ENCODE measurements around the gene CYP2C9. TPM values are rescaled to one million over a fixed set of nuclear protein-coding genes. Genes with fewer than 3 reads are reported as not detected.
"Not testable (repeated sequence)": the region's sequence is repeated elsewhere in the genome, so short reads cannot be mapped to it uniquely, and the experiment has no call there.

Gene CYP2C9
- total and polyA plus RNA-seq, 2 experiments from 2014 or later, result not detected

- no peak for TF ChIP-seq STAT1 (IDR thresholded peaks at IDR 0.05; ENCODE audit: unreplicated experiment)
- no peak for TF ChIP-seq POLR2AphosphoS5 (IDR thresholded peaks at IDR 0.05; ENCODE audit: low read depth)
- TF ChIP-seq CTCF (conservative IDR thresholded peaks at IDR 0.05; ENCODE audit: low read depth in 2 of 2), result no peak
- no peak for TF ChIP-seq ZNF331 (CRISPR knock-in tag; IDR thresholded peaks at IDR 0.05; ENCODE audit: low read depth)
- TF ChIP-seq, protein P1, sequence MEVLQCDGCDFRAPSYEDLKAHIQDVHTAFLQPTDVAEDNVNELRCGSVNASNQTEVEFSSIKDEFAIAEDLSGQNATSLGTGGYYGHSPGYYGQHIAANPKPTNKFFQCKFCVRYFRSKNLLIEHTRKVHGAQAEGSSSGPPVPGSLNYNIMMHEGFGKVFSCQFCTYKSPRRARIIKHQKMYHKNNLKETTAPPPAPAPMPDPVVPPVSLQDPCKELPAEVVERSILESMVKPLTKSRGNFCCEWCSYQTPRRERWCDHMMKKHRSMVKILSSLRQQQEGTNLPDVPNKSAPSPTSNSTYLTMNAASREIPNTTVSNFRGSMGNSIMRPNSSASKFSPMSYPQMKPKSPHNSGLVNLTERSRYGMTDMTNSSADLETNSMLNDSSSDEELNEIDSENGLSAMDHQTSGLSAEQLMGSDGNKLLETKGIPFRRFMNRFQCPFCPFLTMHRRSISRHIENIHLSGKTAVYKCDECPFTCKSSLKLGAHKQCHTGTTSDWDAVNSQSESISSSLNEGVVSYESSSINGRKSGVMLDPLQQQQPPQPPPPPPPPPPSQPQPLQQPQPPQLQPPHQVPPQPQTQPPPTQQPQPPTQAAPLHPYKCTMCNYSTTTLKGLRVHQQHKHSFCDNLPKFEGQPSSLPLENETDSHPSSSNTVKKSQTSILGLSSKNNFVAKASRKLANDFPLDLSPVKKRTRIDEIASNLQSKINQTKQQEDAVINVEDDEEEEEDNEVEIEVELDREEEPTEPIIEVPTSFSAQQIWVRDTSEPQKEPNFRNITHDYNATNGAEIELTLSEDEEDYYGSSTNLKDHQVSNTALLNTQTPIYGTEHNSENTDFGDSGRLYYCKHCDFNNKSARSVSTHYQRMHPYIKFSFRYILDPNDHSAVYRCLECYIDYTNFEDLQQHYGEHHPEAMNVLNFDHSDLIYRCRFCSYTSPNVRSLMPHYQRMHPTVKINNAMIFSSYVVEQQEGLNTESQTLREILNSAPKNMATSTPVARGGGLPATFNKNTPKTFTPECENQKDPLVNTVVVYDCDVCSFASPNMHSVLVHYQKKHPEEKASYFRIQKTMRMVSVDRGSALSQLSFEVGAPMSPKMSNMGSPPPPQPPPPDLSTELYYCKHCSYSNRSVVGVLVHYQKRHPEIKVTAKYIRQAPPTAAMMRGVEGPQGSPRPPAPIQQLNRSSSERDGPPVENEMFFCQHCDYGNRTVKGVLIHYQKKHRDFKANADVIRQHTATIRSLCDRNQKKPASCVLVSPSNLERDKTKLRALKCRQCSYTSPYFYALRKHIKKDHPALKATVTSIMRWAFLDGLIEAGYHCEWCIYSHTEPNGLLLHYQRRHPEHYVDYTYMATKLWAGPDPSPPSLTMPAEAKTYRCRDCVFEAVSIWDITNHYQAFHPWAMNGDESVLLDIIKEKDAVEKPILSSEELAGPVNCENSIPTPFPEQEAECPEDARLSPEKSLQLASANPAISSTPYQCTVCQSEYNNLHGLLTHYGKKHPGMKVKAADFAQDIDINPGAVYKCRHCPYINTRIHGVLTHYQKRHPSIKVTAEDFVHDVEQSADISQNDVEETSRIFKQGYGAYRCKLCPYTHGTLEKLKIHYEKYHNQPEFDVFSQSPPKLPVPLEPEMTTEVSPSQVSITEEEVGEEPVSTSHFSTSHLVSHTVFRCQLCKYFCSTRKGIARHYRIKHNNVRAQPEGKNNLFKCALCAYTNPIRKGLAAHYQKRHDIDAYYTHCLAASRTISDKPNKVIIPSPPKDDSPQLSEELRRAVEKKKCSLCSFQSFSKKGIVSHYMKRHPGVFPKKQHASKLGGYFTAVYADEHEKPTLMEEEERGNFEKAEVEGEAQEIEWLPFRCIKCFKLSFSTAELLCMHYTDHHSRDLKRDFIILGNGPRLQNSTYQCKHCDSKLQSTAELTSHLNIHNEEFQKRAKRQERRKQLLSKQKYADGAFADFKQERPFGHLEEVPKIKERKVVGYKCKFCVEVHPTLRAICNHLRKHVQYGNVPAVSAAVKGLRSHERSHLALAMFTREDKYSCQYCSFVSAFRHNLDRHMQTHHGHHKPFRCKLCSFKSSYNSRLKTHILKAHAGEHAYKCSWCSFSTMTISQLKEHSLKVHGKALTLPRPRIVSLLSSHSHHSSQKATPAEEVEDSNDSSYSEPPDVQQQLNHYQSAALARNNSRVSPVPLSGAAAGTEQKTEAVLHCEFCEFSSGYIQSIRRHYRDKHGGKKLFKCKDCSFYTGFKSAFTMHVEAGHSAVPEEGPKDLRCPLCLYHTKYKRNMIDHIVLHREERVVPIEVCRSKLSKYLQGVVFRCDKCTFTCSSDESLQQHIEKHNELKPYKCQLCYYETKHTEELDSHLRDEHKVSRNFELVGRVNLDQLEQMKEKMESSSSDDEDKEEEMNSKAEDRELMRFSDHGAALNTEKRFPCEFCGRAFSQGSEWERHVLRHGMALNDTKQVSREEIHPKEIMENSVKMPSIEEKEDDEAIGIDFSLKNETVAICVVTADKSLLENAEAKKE (CRISPR knock-in tag; IDR thresholded peaks at IDR 0.05), result no peak
- H3K4me3 Mint-ChIP-seq, result no peak overlapping the region
- no peak for ATAC-seq
- H3K9me3 Mint-ChIP-seq, result peaks cover 40% of the 10 kb centered on the region
- Histone ChIP-seq H3K9me2 (ENCODE audit: insufficient read depth) (no peaks in the 10 kb centered on the region), H3K36me3 (ENCODE audit: insufficient read depth) (no peaks in the 10 kb centered on the region), H3K27me3 (ENCODE audit: insufficient read depth) (no peaks in the 10 kb centered on the region), H3F3A (replicated peaks; ENCODE audit: low read depth) (no peaks in the 10 kb centered on the region), H2AFZ (no peak overlapping the region), H3K79me2 (replicated peaks; ENCODE audit: insufficient read depth) (no peaks in the 10 kb centered on the region), H3K4me2 (no peak overlapping the region), H3K27ac (ENCODE audit: low read depth) (no peak overlapping the region), H3K4me1 (ENCODE audit: insufficient read depth) (no peaks in the 10 kb centered on the region), H4K20me1 (replicated peaks; ENCODE audit: insufficient read depth) (no peaks in the 10 kb centered on the region), H3K4me3 (no peak overlapping the region)
- H3K36me3 Mint-ChIP-seq (ENCODE audit: low read depth), result peaks cover 13% of the 10 kb centered on the region; the same call in 1 of the 3 replicates
- no peaks in the 10 kb centered on the region for H3K4me1 Mint-ChIP-seq
- H3K27ac Mint-ChIP-seq, result no peak overlapping the region
- DNase-seq (ENCODE audit: low spot score), result no peak
- no peaks in the 10 kb centered on the region for H3K27me3 Mint-ChIP-seq (ENCODE audit: insufficient read depth, low read depth, poor library complexity)
Observed at GRCh38 chr10:94902570-94902969, 35.9 kb upstream of the CYP2C9 start.

DNA sequence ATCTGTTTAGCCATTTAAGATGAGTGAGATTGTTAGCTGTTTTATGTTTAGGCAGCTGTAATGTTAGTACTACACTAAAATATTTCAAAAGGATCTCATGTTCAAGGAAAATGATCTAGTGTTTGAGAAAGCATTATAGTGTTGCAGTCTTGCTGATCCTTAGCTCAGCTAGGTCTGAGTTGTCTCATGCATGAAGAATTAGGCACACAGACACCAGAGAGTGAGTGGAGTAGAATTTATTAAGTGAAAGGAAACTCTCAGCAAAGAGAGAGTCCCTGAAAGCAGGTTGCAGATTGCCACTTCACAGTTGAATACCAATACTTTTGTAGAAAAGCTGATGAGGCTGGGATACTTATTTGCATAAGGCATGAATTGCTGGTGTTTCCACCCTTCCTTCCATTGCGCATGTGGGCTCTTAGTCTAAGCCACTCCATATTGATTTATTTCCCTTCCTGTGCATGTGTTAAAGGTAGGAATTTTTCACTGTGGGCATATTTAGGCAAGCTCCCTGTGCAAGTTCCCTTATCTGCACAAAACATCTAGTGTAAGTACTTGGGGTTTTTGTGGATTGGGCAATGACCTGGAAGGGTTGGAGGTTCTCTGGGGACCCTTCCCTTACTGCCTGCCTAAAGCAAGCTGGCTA is 33.8 kb upstream of the CYP2C9 start:
- H3K4me1 Mint-ChIP-seq; DNase-seq (ENCODE audit: low spot score); H3K27ac Mint-ChIP-seq; H3K36me3 Mint-ChIP-seq (ENCODE audit: low read depth); H3K4me1 ChIP-seq (ENCODE audit: insufficient read depth); H3K27ac ChIP-seq (ENCODE audit: low read depth); H3K36me3 ChIP-seq (ENCODE audit: insufficient read depth); H3K9me2 ChIP-seq (ENCODE audit: insufficient read depth); H3K27me3 ChIP-seq (ENCODE audit: insufficient read depth); H4K20me1 ChIP-seq (replicated peaks; ENCODE audit: insufficient read depth); H3K27me3 Mint-ChIP-seq (ENCODE audit: insufficient read depth, low read depth, poor library complexity); H3K79me2 ChIP-seq (replicated peaks; ENCODE audit: insufficient read depth); H2AFZ ChIP-seq; ATAC-seq; H3K4me3 ChIP-seq; H3F3A ChIP-seq (replicated peaks; ENCODE audit: low read depth); H3K4me3 Mint-ChIP-seq; H3K4me2 ChIP-seq: not testable (repeated sequence)
- H3K9me3 Mint-ChIP-seq, result peaks cover 42% of the 10 kb centered on the region

Measured in GM23338 (cell line).